ENCODE results near the gene NEXMIF. TPM values are rescaled to one million over a fixed set of nuclear protein-coding genes. Genes with fewer than 3 reads are reported as not detected.
"Not testable (repeated sequence)": the region's sequence is repeated elsewhere in the genome, so short reads cannot be mapped to it uniquely, and the experiment has no call there.

The NEXMIF gene
- under 0.01 TPM in 1 of 2 replicates, not detected in the other for total RNA-seq

GRCh38 chrX:74925225-74926088 lies at the start of gene NEXMIF:
NEXMIF (minus strand) TSS chrX:74925452.
- peak in 1 of 2 donors; percentile 45 for DNase-seq (ENCODE audit: low read depth in 2 of 2)

GRCh38 chrX:74961962-74962361 lies 36.7 kb upstream of the NEXMIF start:
- not testable (repeated sequence) for DNase-seq (ENCODE audit: low read depth in 2 of 2)

GRCh38 chrX:74949717-74950116 lies 24.5 kb upstream of the NEXMIF start:
- no peak for DNase-seq (ENCODE audit: low read depth in 2 of 2)

GRCh38 chrX:74940414-74940813 lies 15.2 kb upstream of the NEXMIF start:
- DNase-seq (ENCODE audit: low read depth in 2 of 2), result no peak

DNA sequence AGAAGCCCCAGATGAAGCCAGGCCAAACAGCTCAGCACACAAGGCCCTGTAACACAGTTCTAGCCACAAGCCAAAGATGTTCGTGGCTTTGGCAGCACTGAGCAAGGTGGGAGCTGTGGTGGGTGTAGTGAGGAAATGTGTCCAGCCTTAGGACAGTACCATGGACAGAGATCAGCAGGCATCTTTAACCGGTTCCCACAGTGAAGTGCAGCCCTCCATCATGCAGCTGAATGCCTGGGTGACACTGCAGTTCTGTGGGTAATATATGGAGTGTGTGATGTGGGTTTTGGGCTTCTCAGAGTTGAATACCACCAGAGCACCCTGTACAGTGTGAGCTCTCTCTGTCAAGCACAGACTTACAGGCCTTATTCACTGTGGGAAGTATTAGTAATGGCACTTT lies 6.0 kb upstream of the NEXMIF start:
- peak; percentile 6 to 16 for DNase-seq (ENCODE audit: low read depth in 2 of 2)

DNA sequence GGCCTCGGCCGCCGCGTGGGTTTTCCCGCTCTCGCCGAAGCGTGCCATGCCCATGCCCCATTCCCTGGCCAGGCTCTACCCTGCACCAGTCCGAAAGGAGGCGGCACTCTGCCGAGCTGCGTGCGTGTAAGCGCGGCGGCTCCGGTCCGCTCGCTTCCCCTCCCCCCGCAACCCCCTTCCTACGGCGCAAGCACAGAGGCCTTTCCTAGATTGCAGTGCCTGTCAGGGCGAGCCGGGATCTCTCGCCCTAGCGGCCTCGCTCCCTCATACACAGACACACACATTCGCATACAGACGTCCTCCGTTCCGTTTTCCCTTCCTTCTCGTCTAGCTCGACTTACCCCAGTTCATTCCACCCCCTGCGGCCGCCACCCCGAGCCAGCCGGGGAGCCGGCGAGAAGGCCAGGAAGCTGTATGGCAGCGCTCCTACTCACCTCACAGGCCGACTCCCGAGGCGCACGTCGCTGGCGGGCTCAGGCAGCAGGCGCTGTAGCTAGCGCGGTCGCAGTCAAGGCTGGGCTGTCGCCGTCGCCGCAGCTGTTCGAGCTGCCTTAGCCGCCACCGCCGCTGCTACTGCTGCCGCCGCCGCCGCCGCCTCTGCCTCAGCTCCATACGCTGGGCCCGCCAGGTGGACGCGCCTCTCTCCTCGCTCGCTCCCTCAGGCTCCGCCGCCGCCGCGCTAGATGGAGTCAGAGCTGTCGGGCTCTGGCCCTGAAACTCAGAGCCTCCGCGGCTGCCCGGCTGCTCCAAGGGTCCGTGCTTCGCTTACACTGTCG lies 615 bp downstream of the NEXMIF start:
- DNase-seq (ENCODE audit: low read depth in 2 of 2), result peak; percentile 1 to 23

GRCh38 chrX:74923942-74924448 lies 1.3 kb downstream of the NEXMIF start:
- no peak for DNase-seq (ENCODE audit: low read depth in 2 of 2)

GRCh38 chrX:74922922-74923543 lies 2.2 kb downstream of the NEXMIF start:
- DNase-seq (ENCODE audit: low read depth in 2 of 2), result no peak

- no peak for DNase-seq (ENCODE audit: low read depth in 2 of 2)
Observed at GRCh38 chrX:74911494-74911893, 13.8 kb downstream of the NEXMIF start.

DNA sequence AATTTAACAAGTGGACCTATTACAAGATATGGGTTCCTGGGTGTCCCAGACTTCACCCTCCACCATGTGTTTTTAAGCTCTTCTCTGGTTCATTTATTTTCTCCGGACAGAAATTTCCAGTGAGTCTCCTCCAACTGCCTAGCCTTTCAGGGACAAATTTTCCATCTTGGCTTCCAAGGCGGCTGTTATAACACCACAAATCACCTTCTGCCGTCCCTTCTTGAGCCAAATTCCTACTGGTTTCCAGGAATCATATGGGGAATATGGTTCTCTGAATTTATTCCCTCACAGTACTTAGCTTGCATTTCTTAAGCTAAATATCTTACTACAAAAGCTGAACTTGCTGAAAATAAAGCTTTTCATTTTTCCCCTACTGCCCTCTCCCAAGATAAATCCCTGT lies 18.8 kb downstream of the NEXMIF start:
- DNase-seq (ENCODE audit: low read depth in 2 of 2), result no peak

GRCh38 chrX:74902806-74903205 lies 22.4 kb downstream of the NEXMIF start:
- no peak for DNase-seq (ENCODE audit: low read depth in 2 of 2)

GRCh38 chrX:74892561-74892960 lies 32.7 kb downstream of the NEXMIF start:
- DNase-seq (ENCODE audit: low read depth in 2 of 2), result no peak

DNA sequence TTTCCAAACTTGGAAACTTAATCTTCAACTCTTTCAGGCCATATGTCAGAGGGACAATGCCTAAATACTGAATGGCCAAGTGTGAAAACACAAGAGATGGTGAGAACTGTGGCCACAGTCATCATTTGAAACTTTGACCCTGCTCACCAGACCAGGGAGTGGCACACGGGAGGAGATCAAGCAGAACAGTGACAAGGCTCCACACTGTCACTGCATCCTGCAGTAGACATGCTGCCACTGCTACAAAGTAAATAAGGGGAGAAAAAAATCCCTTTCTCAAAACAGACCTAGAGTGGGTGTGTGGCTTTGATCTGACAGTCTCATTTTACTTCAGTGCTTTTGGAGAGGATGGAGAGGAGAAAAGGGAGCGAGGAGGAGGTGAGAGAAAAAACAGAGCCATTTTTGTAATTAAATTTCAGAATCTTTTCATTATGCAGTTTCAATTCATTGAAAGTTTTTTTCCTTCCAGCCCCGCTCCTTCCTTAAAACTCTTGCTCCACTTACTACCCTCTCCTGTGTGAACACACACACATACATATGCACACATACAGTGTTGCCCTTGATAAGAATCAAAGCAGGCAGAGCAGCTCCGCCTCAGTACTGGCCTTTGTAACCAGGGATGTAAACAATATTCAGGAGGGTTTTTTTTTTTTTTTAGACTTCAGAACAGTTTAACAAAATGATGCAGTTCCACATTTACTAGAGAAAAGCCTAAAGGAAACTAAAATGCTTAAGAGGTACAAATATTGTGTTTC lies 34.4 kb downstream of the NEXMIF start:
- no peak for DNase-seq (ENCODE audit: low read depth in 2 of 2)

- DNase-seq (ENCODE audit: low read depth in 2 of 2), result not testable (repeated sequence)
Observed at GRCh38 chrX:74882383-74882782, 42.9 kb downstream of the NEXMIF start.

DNA sequence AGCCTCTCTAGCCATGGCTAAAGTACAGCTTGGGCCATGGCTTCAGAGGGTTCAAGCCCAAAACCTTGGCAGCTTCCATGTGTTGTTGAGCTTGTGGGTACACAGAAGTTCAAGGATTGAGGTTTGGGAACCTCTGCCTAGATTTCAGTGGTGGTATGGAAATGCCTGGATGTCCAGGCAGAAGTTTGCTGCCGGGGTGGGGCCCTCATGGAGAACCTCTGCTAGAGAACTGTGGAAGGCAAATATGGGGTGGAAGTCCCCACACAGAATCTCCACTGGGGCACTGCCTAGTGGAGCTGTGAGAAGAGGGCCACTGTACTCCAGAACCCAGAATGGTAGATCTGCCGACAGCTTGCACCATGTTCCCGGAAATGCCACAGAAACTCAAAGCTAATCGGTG lies 59.5 kb downstream of the NEXMIF start:
- DNase-seq (ENCODE audit: low read depth in 2 of 2), result no peak

GRCh38 chrX:74853255-74853654 lies 72.0 kb downstream of the NEXMIF start:
- no peak for DNase-seq (ENCODE audit: low read depth in 2 of 2)

DNA sequence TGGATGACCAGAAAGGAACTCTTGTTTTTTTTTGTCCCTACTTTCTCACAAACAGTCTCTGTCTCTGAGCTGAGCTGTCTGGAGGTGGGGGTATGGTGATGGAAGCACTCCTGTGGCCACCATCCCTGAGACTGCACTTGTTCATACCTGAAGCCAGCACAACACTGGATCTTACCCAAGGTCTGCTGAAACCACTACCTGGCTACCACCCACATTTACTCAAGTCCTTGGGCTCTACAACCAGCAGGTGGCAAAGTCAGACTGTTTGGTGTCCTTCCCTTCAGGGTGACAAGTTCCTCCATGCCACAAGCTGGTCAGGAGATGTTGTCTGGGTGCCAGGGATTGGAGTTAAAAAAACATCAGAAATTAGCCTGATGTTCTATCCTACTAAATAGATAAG lies 89.7 kb downstream of the NEXMIF start:
- DNase-seq (ENCODE audit: low read depth in 2 of 2), result no peak

- DNase-seq (ENCODE audit: low read depth in 2 of 2), result not testable (repeated sequence)
Observed at GRCh38 chrX:74819797-74820196, 105.5 kb downstream of the NEXMIF start.

DNA sequence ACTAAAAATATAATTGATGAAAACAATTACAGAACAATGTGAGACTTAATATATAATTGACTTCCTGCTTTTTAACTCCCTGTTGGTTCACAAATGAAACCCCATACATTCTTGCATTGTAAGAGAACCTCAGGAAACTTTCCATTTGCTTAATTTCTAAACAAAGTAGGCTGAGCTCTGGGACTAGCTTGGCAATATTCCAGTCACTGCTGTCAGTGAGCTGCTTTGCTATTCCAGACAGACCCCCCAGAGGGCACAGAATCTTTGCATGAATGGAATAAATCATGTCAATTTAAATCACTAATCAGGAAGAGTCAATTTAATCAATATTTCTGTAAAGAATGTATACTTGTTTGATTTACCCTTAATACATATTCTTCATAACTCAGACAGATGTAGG lies 110.6 kb downstream of the NEXMIF start:
- no peak for DNase-seq (ENCODE audit: low read depth in 2 of 2)

- no peak for DNase-seq (ENCODE audit: low read depth in 2 of 2)
Observed at GRCh38 chrX:74804574-74804973, 120.7 kb downstream of the NEXMIF start.

DNA sequence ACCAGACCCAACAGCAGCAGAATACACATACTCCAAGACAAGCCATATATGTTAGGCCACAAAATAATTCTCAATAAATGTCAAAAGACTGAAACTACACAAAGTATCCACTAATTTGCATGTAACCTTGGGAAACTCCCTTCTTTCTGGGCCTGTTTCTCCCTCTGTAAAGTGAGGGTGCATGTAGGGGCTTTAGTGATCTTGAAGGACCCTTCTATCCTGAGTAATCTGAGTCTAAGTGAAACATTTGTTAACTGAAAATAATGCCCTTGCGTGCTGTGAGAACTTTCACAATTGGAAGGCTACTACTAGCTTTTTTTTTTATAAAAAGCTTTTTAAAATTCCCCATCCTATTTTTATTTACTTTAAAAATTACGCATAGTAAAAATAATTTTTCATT lies 125.2 kb downstream of the NEXMIF start:
- no peak for DNase-seq (ENCODE audit: low read depth in 2 of 2)
